PC-9 (cell line): ENCODE measurements around the gene SOX4. TPM values are rescaled to one million over a fixed set of nuclear protein-coding genes. Genes with fewer than 3 reads are reported as not detected.

ENCODE experiments used
- BruUV-seq: library from RNA; stranded (reverse); fragments of 400-500 nt; replicated peaks from 2 replicates; lab custom pipeline; 2021; lab: Mats Ljungman, UMichigan
- CTCF ChIA-PET: fragments of 300-600 bp; sonication (Branson Sonifier 250); formaldehyde crosslinking; loops from one replicate; lab custom pipeline; 2022; ENCODE audit warnings: antibody characterized with exemption; lab: Charles Lee
- POLR2A ChIA-PET: fragments of 300-600 bp; sonication (Branson Sonifier 250); formaldehyde crosslinking; loops from one replicate; lab custom pipeline; 2022; ENCODE audit warnings: antibody characterized with exemption; ENCODE audit not compliant: unreplicated experiment; lab: Charles Lee
- DNase-seq, 2 experiments: peaks; one replicate each; pipeline versions ENCODE4 v3.0.0 to v3.0.0-alpha.2; 2015 to 2022; ENCODE audit warnings: mixed read lengths in 1 of 2
- H2AFZ ChIP-seq: fragments of 200-600 bp; sonication (generic); 2 replicates; pipeline ENCODE4 v1.8.1; 2017; ENCODE audit warnings: antibody characterized with exemption
- H3F3A ChIP-seq: fragments of 200-600 bp; sonication (generic); 2 replicates; pipeline ENCODE4 v1.8.1; 2017; ENCODE audit warnings: antibody characterized with exemption, mild to moderate bottlenecking, low read depth; ENCODE audit not compliant: insufficient read depth
- H3K27ac ChIP-seq: fragments of 200-600 bp; sonication (generic); 2 replicates; pipeline ENCODE4 v1.6.1; 2016; ENCODE audit warnings: mixed run types
- H3K27me3 ChIP-seq: fragments of 200-600 bp; sonication (generic); 2 replicates; pipeline ENCODE4 v1.6.1; 2016; ENCODE audit warnings: low read depth, mixed run types; ENCODE audit not compliant: insufficient read depth
- H3K36me3 ChIP-seq: fragments of 200-600 bp; sonication (generic); 2 replicates; pipeline ENCODE4 v1.6.1; 2016; ENCODE audit warnings: low read depth, mixed run types
- H3K4me1 ChIP-seq: fragments of 200-600 bp; sonication (generic); replicated peaks from 2 replicates; pipeline ENCODE4 v1.6.1; 2016; ENCODE audit warnings: mixed run types; ENCODE audit not compliant: insufficient read depth
- H3K4me2 ChIP-seq: fragments of 200-600 bp; sonication (generic); 2 replicates; pipeline ENCODE4 v1.6.1; 2017; ENCODE audit warnings: mixed run types
- H3K4me3 ChIP-seq: fragments of 200-600 bp; sonication (generic); 2 replicates; pipeline ENCODE4 v1.6.1; 2016; ENCODE audit warnings: mixed run types
- H3K79me2 ChIP-seq: fragments of 200-600 bp; sonication (generic); 2 replicates; pipeline ENCODE4 v1.6.1; 2017; ENCODE audit warnings: low read depth, mixed run types
- H3K9me2 ChIP-seq: fragments of 200-600 bp; sonication (generic); 2 replicates; pipeline ENCODE4 v1.8.1; 2017; ENCODE audit warnings: mild to moderate bottlenecking; ENCODE audit not compliant: insufficient read depth
- H3K9me3 ChIP-seq: fragments of 200-600 bp; sonication (generic); 2 replicates; pipeline ENCODE4 v1.8.1; 2016; ENCODE audit warnings: low read depth; ENCODE audit not compliant: insufficient read depth
- H4K20me1 ChIP-seq: fragments of 200-600 bp; sonication (generic); 2 replicates; pipeline ENCODE4 v1.8.1; 2017; ENCODE audit not compliant: insufficient read depth
- CTCF ChIP-seq: fragments of 200-600 bp; sonication (generic); conservative IDR thresholded peaks from 2 replicates; pipeline ENCODE4 v1.6.1; 2017; ENCODE audit warnings: mixed run types, antibody characterized with exemption, mild to moderate bottlenecking, moderate library complexity
- EZH2 ChIP-seq: fragments of 200-600 bp; sonication (generic); IDR thresholded peaks from 2 replicates; pipeline ENCODE4 v1.8.0; 2017; ENCODE audit warnings: antibody characterized with exemption, low read depth
- intact Hi-C: fragments of 100-400 bp; cut with micrococcal nuclease; formaldehyde crosslinking; loops from one replicate; pipeline ENCODE4 v1.10.0; 2022; ENCODE audit not compliant: unreplicated experiment
- total RNA-seq: library from RNA; stranded (reverse); gene quantifications from 2 replicates; pipeline ENCODE4 v1.2.3, GENCODE V29; 2021

The SOX4 gene
- total RNA-seq, 1 experiment from 2014 or later = 32.8 TPM

GRCh38 chr6:21603082-21603952 is 9.8 kb downstream of the SOX4 start:
- Histone ChIP-seq H3K9me2 (no peaks in the 10 kb centered on the region), H3K4me3 (no peak overlapping the region), H3K4me1 (peaks cover 14% of the 10 kb centered on the region), H3K79me2 (peaks cover 22% of the 10 kb centered on the region), H2AFZ (no peak overlapping the region), H3F3A (no peaks in the 10 kb centered on the region; the same call in 1 of the 2 replicates), H3K27ac (no peak overlapping the region), H3K4me2 (no peak overlapping the region), H3K9me3 (no peaks in the 10 kb centered on the region), H3K27me3 (no peaks in the 10 kb centered on the region), H3K36me3 (peaks cover 10% of the 10 kb centered on the region; the same call in 1 of the 2 replicates), H4K20me1 (no peaks in the 10 kb centered on the region; the same call in 1 of the 2 replicates)
- TF ChIP-seq EZH2 (no peak), CTCF (no peak)
- BruUV-seq = no TSS peak
- POLR2A ChIA-PET = no interaction called here
- DNase-seq = no peak
- intact Hi-C loops = no loop called here
- CTCF ChIA-PET = no interaction called here

GRCh38 chr6:21604081-21604480 is 10.5 kb downstream of the SOX4 start:
- H3K27ac ChIP-seq = no peak overlapping the region
- H3K4me2 ChIP-seq = no peak overlapping the region
- intact Hi-C loops = no loop called here
- no peak overlapping the region for H3K4me3 ChIP-seq
- no peak for DNase-seq
- no TSS peak for BruUV-seq
- H3K9me3 ChIP-seq = no peaks in the 10 kb centered on the region
- no peaks in the 10 kb centered on the region for H3K27me3 ChIP-seq
- H3K4me1 ChIP-seq = peaks cover 7% of the 10 kb centered on the region
- peaks cover 14% of the 10 kb centered on the region for H3K79me2 ChIP-seq
- no peaks in the 10 kb centered on the region; the same call in 1 of the 2 replicates for H4K20me1 ChIP-seq
- peaks cover 2% of the 10 kb centered on the region; the same call in 1 of the 2 replicates for H3K36me3 ChIP-seq
- no peaks in the 10 kb centered on the region; the same call in 1 of the 2 replicates for H3F3A ChIP-seq
- H2AFZ ChIP-seq = no peak overlapping the region
- POLR2A ChIA-PET = no interaction called here
- no peaks in the 10 kb centered on the region for H3K9me2 ChIP-seq
- no peak for TF ChIP-seq CTCF
- no peak for TF ChIP-seq EZH2
- CTCF ChIA-PET = no interaction called here

- Histone ChIP-seq H3K36me3 (no peaks in the 10 kb centered on the region), H3K4me2 (no peak overlapping the region), H3K9me2 (no peaks in the 10 kb centered on the region), H3K9me3 (no peaks in the 10 kb centered on the region), H3K27me3 (no peaks in the 10 kb centered on the region), H4K20me1 (no peaks in the 10 kb centered on the region), H2AFZ (no peak overlapping the region), H3K4me1 (no peaks in the 10 kb centered on the region), H3F3A (no peaks in the 10 kb centered on the region; the same call in 1 of the 2 replicates), H3K27ac (no peak overlapping the region), H3K4me3 (no peak overlapping the region), H3K79me2 (peaks cover 3% of the 10 kb centered on the region; the same call in 1 of the 2 replicates)
- BruUV-seq = no TSS peak
- DNase-seq = no peak
- CTCF ChIA-PET = interaction anchor here (0.6 kb wide), 1 partner anchor 29 kb away, joined by 12 read pairs; no protein-coding TSS in a partner anchor
- POLR2A ChIA-PET = no interaction called here
- TF ChIP-seq CTCF (no peak), EZH2 (no peak)
- intact Hi-C loops = no loop called here
These were observed 11.6 kb downstream of the SOX4 start for GRCh38 chr6:21605166-21605565.
